ENCODE data around the gene ADRB2.

GRCh38 chr5:148826053-148826738, at the start of gene ADRB2:
- TF ChIP-seq POLR2A (IDR thresholded peaks at IDR 0.05) (peak; percentile 88), CTCF (IDR thresholded peaks at IDR 0.05) (peak in 1 of 5 experiments; percentile 26)
